Brain microvascular endothelial cell (primary cell): Measurements from ENCODE around the gene MYLK.
A peak's percentile ranks its signal among the peaks of the same experiment; 100 is the strongest.

Source experiments
- DNase-seq: peaks from one replicate; pipeline ENCODE4 v3.0.0-alpha.2; 2020
- H3K27ac ChIP-seq: fragments of 250-450 bp; sonication (Bioruptor Pico); 2 replicates; pipeline ENCODE4 v1.5.1; 2020; ENCODE audit warnings: mild to moderate bottlenecking, moderate library complexity
- H3K27me3 ChIP-seq: fragments of 250-450 bp; sonication (Bioruptor Pico); replicated peaks from 2 replicates; pipeline ENCODE4 v1.5.1; 2020; ENCODE audit warnings: mild to moderate bottlenecking
- H3K36me3 ChIP-seq: fragments of 250-450 bp; sonication (Bioruptor Pico); replicated peaks from 2 replicates; pipeline ENCODE4 v1.5.1; 2020; ENCODE audit warnings: mild to moderate bottlenecking
- H3K4me3 ChIP-seq: 2 replicates; pipeline ENCODE4 v1.5.1; 2011; ENCODE audit warnings: low read depth, mild to moderate bottlenecking, control low read depth, low read length, moderate library complexity
- CTCF ChIP-seq: IDR thresholded peaks from 2 replicates; pipeline ENCODE4 v1.5.1; 2011; ENCODE audit warnings: low read depth, mild to moderate bottlenecking, moderate library complexity, low read length, control low read depth, inconsistent platforms; ENCODE audit errors: missing control alignments
- in situ Hi-C: cut with HindIII; loops from 2 replicates; pipeline ENCODE4 v1.10.0; 2017; ENCODE audit warnings: low sequenced_read_pairs, low pct_ligation_motif_present

The MYLK gene

GRCh38 chr3:123795471-123796251 lies 88.5 kb downstream of the MYLK start:
- no peaks in the 10 kb centered on the region for H3K36me3 ChIP-seq
- H3K4me3 ChIP-seq, result no peak overlapping the region

GRCh38 chr3:123793425-123793824 lies 90.7 kb downstream of the MYLK start:
- no peak overlapping the region for H3K4me3 ChIP-seq
- no peak overlapping the region for H3K27ac ChIP-seq
- H3K27me3 ChIP-seq, result no peaks in the 10 kb centered on the region
- H3K36me3 ChIP-seq, result no peaks in the 10 kb centered on the region
- no peak for DNase-seq
- TF ChIP-seq CTCF, result no peak
- in situ Hi-C loops, result no loop called here

More at GRCh38 chr3:123795471-123796251, 88.5 kb downstream of the MYLK start:
- H3K27me3 ChIP-seq, result no peaks in the 10 kb centered on the region
- in situ Hi-C loops, result no loop called here
- H3K27ac ChIP-seq, result no peak overlapping the region
- TF ChIP-seq CTCF, result no peak
- no peak for DNase-seq

GRCh38 chr3:123792473-123793201 lies 91.5 kb downstream of the MYLK start:
- H3K27ac ChIP-seq, result no peak overlapping the region
- no peak for TF ChIP-seq CTCF
- H3K36me3 ChIP-seq, result no peaks in the 10 kb centered on the region
- no peak overlapping the region for H3K4me3 ChIP-seq
- H3K27me3 ChIP-seq, result no peaks in the 10 kb centered on the region
- DNase-seq, result no peak
- in situ Hi-C loops, result no loop called here

- H3K27me3 ChIP-seq, result no peaks in the 10 kb centered on the region
- H3K36me3 ChIP-seq, result no peaks in the 10 kb centered on the region
- no peak overlapping the region for H3K27ac ChIP-seq
- no peak for DNase-seq
- H3K4me3 ChIP-seq, result no peak overlapping the region
- in situ Hi-C loops, result no loop called here
- no peak for TF ChIP-seq CTCF
Observed at GRCh38 chr3:123791898-123792297, 92.2 kb downstream of the MYLK start.

- DNase-seq, result peak; percentile 73
- TF ChIP-seq CTCF, result no peak
- H3K27ac ChIP-seq, result no peak overlapping the region
- no peak overlapping the region for H3K4me3 ChIP-seq
- H3K27me3 ChIP-seq, result no peaks in the 10 kb centered on the region
- no peaks in the 10 kb centered on the region for H3K36me3 ChIP-seq
- in situ Hi-C loops, result no loop called here
Observed at GRCh38 chr3:123791417-123791816, 92.7 kb downstream of the MYLK start.

- no peak overlapping the region for H3K27ac ChIP-seq
- in situ Hi-C loops, result no loop called here
- DNase-seq, result no peak
- H3K4me3 ChIP-seq, result no peak overlapping the region
- no peak for TF ChIP-seq CTCF
- no peaks in the 10 kb centered on the region for H3K36me3 ChIP-seq
- no peaks in the 10 kb centered on the region for H3K27me3 ChIP-seq
Observed at GRCh38 chr3:123791073-123791370, 93.1 kb downstream of the MYLK start.
